B cell (primary cell): ENCODE measurements around the gene CYB5D1.

Experiments used
- EZH2 ChIP-seq: IDR thresholded peaks from 2 replicates; pipeline ENCODE4 v1.6.1; 2012; ENCODE audit warnings: borderline replicate concordance, low read depth, mild to moderate bottlenecking, moderate library complexity, low read length; ENCODE audit not compliant: insufficient read depth, poor library complexity, severe bottlenecking
- TF ChIP-seq, protein P1 (sequence below): fragments of 200-600 bp; IDR thresholded peaks from one replicate; pipeline ENCODE4 v1.8.0; 2022; ENCODE audit warnings: antibody characterized with exemption, mild to moderate bottlenecking

DNA sequence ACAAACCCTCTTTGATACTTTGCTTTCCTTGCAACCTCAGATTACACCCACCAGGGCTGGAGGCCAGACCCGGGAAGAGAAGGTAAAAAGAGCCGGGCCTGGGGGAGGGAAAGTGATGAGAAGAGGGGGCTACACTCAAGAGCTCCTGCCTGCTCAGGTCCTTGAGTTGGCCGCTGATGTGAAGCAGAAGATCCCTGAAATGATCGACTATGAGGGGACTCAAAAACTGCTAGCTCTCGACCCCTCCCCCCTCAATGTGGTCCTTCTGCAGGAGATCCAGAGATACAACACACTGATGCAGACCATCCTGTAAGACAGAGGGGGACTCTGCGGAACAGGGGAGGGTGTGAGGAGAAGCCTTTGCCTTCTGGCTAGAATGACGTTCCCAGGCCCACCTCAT lies 26.6 kb upstream of the CYB5D1 start:
- TF ChIP-seq, protein P1, sequence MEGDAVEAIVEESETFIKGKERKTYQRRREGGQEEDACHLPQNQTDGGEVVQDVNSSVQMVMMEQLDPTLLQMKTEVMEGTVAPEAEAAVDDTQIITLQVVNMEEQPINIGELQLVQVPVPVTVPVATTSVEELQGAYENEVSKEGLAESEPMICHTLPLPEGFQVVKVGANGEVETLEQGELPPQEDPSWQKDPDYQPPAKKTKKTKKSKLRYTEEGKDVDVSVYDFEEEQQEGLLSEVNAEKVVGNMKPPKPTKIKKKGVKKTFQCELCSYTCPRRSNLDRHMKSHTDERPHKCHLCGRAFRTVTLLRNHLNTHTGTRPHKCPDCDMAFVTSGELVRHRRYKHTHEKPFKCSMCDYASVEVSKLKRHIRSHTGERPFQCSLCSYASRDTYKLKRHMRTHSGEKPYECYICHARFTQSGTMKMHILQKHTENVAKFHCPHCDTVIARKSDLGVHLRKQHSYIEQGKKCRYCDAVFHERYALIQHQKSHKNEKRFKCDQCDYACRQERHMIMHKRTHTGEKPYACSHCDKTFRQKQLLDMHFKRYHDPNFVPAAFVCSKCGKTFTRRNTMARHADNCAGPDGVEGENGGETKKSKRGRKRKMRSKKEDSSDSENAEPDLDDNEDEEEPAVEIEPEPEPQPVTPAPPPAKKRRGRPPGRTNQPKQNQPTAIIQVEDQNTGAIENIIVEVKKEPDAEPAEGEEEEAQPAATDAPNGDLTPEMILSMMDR: no peak
- no peak for TF ChIP-seq EZH2
